Ovary (tissue), 9 donors: ENCODE data around the gene CDC42BPB. TPM values are rescaled to one million over a fixed set of nuclear protein-coding genes. Genes with fewer than 3 reads are reported as not detected.

Experiments used
- DNase-seq, 5 donors: peaks; one replicate each; pipeline ENCODE4 v3.0.0-alpha.2; 2019 to 2020
- H3K27ac ChIP-seq, 2 donors: fragments of 200-600 bp; one replicate each; pipeline versions ENCODE4 v1.5.1 to v1.8.0; 2019 to 2022
- H3K27me3 ChIP-seq: fragments of 200-600 bp; one replicate; pipeline ENCODE4 v1.8.0; 2022
- H3K36me3 ChIP-seq: fragments of 200-600 bp; sonication (generic); one replicate; pipeline ENCODE4 v1.5.1; 2019
- H3K4me1 ChIP-seq: one replicate; pipeline ENCODE4 v1.8.1; 2013; ENCODE audit warnings: mild to moderate bottlenecking, moderate library complexity; ENCODE audit not compliant: insufficient read depth
- H3K4me3 ChIP-seq: fragments of 200-600 bp; sonication (generic); one replicate; pipeline ENCODE4 v1.5.1; 2017
- H3K9me3 ChIP-seq, 2 donors: fragments of 200-600 bp in 1 of 2; sonication (generic) in 1 of 2; one replicate each; pipeline versions ENCODE4 v1.5.1 to v1.8.1; 2013 to 2019; ENCODE audit warnings: mild to moderate bottlenecking in 1 of 2, moderate library complexity in 1 of 2
- EP300 ChIP-seq: sonication (generic); formaldehyde crosslinking; IDR thresholded peaks from one replicate; pipeline ENCODE4 v1.6.1; 2017; ENCODE audit warnings: antibody characterized with exemption
- POLR2A ChIP-seq: fragments of 450-650 bp; IDR thresholded peaks from one replicate; pipeline ENCODE4 v1.6.1; 2017; ENCODE audit warnings: antibody characterized with exemption, mild to moderate bottlenecking, moderate library complexity
- WGBS, 3 donors: extraction: QIAGEN DNeasy Blood & Tissue Kit in 1 of 3; methylation state at CpG; one replicate each; pipeline versions ENCODE4 v1.1.5 to v1.1.7; 2013 to 2017; 5-methylcytosine and 5-hydroxymethylcytosine counted together
- intact Hi-C, 4 donors: fragments of 100-400 bp; cut with DNase I; formaldehyde crosslinking; loops; one replicate each; pipeline versions ENCODE4 v1.11.0 to v1.15.1; 2022 to 2023
- polyA plus RNA-seq, 2 donors: library from polyadenylated mRNA; stranded (reverse); fragments of 200-250 nt in 1 of 2; fragments of 350-450 nt in 1 of 2; fragmentation: Illumina TruSeq in 1 of 2; extraction: RNeasy Lipid Tissue Mini Kit (QIAGEN cat#74804) in 1 of 2; gene quantifications; one replicate each; pipeline ENCODE4 v1.2.3, GENCODE V29; 2013 to 2014
- total RNA-seq, 7 donors: library from RNA; depleted of rRNA in 2 of 7; stranded (reverse); fragments of >200 nt in 2 of 7; fragmentation: NEBNext Ultra II Directional in 3 of 7; extraction: Animal tissue kit (Norgen Biotek cat#: 25700) in 3 of 7; gene quantifications; one replicate each; pipeline versions ENCODE4 v1.1.0 to v1.2.4, GENCODE V29; 2016 to 2023
- TF ChIP-seq, protein P1 (sequence below), 3 donors: fragments of 450-650 bp in 2 of 3; fragments of 200-600 bp in 1 of 3; IDR thresholded peaks; one replicate each; pipeline versions ENCODE4 v1.5.1 to v1.8.0; 2016 to 2022; ENCODE audit warnings: antibody characterized with exemption in 3 of 3, mild to moderate bottlenecking in 1 of 3
- donor health status: DM: no; HTN: no; CAD: no; lungs with moderate emphysema.
- donor health status: DM: no; HTN: no; CAD: no.
- donor health status: Bipolar disorder and iron deficiency.
- donor health status: DM: yes; HTN: yes; CAD: no.
- donor health status: DM: no; HTN: no; CAD: no.
- donor health status: DM: yes; HTN: yes; CAD: no.

CDC42BPB gene
- total and polyA plus RNA-seq, 9 donors = 50.0 to 103 (median 75.1) TPM

GRCh38 chr14:102891111-102891510, 166.2 kb downstream of the CDC42BPB start:
- Histone ChIP-seq H3K4me1 (no peaks in the 10 kb centered on the region), H3K9me3 (no peaks in the 10 kb centered on the region), H3K36me3 (no peaks in the 10 kb centered on the region), H3K27ac (no peak overlapping the region), H3K27me3 (no peaks in the 10 kb centered on the region), H3K4me3 (no peak overlapping the region)
- WGBS, 3 donors = 81 to 88% (median 85%) methylated on average over 15 of the region's 15 CpGs
- DNase-seq = no peak
- intact Hi-C loops = no loop called here
- TF ChIP-seq EP300 (no peak), POLR2A (no peak)
- TF ChIP-seq, protein P1, sequence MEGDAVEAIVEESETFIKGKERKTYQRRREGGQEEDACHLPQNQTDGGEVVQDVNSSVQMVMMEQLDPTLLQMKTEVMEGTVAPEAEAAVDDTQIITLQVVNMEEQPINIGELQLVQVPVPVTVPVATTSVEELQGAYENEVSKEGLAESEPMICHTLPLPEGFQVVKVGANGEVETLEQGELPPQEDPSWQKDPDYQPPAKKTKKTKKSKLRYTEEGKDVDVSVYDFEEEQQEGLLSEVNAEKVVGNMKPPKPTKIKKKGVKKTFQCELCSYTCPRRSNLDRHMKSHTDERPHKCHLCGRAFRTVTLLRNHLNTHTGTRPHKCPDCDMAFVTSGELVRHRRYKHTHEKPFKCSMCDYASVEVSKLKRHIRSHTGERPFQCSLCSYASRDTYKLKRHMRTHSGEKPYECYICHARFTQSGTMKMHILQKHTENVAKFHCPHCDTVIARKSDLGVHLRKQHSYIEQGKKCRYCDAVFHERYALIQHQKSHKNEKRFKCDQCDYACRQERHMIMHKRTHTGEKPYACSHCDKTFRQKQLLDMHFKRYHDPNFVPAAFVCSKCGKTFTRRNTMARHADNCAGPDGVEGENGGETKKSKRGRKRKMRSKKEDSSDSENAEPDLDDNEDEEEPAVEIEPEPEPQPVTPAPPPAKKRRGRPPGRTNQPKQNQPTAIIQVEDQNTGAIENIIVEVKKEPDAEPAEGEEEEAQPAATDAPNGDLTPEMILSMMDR (IDR thresholded peaks at IDR 0.05) = no peak

- 95 to 98% (median 96%) methylated on average over 7 of the region's 7 CpGs for WGBS, 3 donors
- Histone ChIP-seq H3K36me3 (no peaks in the 10 kb centered on the region), H3K27ac (no peak overlapping the region), H3K4me3 (no peak overlapping the region), H3K4me1 (no peaks in the 10 kb centered on the region), H3K27me3 (no peaks in the 10 kb centered on the region), H3K9me3 (no peaks in the 10 kb centered on the region)
- no peak for TF ChIP-seq POLR2A
- DNase-seq = no peak
- intact Hi-C loops = no loop called here
Measured at GRCh38 chr14:102889615-102890014, 167.7 kb downstream of the CDC42BPB start.

DNA sequence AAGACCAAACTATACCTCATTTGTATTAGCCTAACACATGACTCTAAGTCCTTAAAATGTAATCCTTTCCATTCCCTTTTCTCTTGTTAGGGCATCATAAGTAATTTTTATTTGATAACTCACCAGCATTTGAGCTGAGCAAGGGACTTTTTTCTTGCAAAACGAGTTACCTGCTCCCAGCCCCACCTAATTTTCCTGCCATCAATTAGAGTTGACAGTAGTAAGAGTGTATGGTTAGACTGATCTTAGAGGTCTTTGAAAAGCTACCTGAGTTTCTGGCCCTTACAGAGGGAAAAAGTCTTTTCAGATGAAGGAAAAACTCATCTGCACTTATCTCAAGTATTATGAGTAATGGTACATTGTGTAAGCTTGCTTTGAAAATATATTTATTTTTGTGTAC, 168.6 kb downstream of the CDC42BPB start:
- intact Hi-C loops = no loop called here

GRCh38 chr14:102885737-102886447, 171.5 kb downstream of the CDC42BPB start:
- Histone ChIP-seq H3K4me3 (no peak overlapping the region), H3K9me3 (no peaks in the 10 kb centered on the region), H3K27ac (no peak overlapping the region), H3K36me3 (no peaks in the 10 kb centered on the region), H3K27me3 (no peaks in the 10 kb centered on the region), H3K4me1 (no peaks in the 10 kb centered on the region)
- TF ChIP-seq, protein P1 (IDR thresholded peaks at IDR 0.05) = no peak
- no peak for TF ChIP-seq EP300
- no peak for TF ChIP-seq POLR2A
- intact Hi-C loops = no loop called here
- no peak for DNase-seq
- 92 to 96% (median 96%) methylated on average over 22 of the region's 22 CpGs for WGBS, 3 donors

More for the DNA sequence above, 168.6 kb downstream of the CDC42BPB start:
- no peak for TF ChIP-seq EP300
- TF ChIP-seq, protein P1 (IDR thresholded peaks at IDR 0.05) = no peak
- TF ChIP-seq POLR2A = no peak
- no peaks in the 10 kb centered on the region for H3K4me1 ChIP-seq
- 71 to 83% (median 78%) methylated on average over 1 of the region's 1 CpG for whole genome bisulfite sequencing, 3 donors
- no peak overlapping the region for H3K27ac ChIP-seq
- H3K4me3 ChIP-seq = no peak overlapping the region
- no peaks in the 10 kb centered on the region for H3K36me3 ChIP-seq
- no peaks in the 10 kb centered on the region for H3K9me3 ChIP-seq
- DNase-seq = no peak
- H3K27me3 ChIP-seq = no peaks in the 10 kb centered on the region

DNA sequence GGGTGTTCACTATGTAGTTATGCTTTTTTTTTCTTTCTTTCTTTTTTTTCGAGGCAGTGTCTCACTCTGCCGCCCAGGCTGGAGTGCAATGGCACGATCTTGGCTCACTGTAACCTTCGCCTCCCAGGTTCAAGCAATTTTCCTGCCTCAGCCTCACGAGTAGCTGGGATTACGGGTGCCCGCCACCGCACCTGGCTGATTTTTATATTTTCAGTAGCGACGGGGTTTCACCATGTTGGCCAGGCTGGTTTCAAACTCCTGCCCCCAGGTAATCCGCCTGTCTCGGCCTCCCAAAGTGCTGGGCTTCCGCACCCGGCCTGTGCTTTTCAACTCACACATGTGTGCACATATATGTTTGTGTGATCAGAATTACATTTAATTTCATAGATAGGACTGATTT, 173.8 kb downstream of the CDC42BPB start:
- Histone ChIP-seq H3K4me3 (no peak overlapping the region), H3K9me3 (no peaks in the 10 kb centered on the region), H3K27me3 (no peaks in the 10 kb centered on the region), H3K4me1 (no peaks in the 10 kb centered on the region), H3K27ac (no peak overlapping the region), H3K36me3 (no peaks in the 10 kb centered on the region)
- WGBS, 3 donors = 95 to 97% (median 96%) methylated on average over 14 of the region's 14 CpGs
- DNase-seq = no peak
- intact Hi-C loops = no loop called here
- no peak for TF ChIP-seq EP300
- TF ChIP-seq POLR2A = no peak
- TF ChIP-seq, protein P1 (IDR thresholded peaks at IDR 0.05) = no peak
